ENCODE data around the gene USP28.
"Not testable (repeated sequence)": the region's sequence is repeated elsewhere in the genome, so short reads cannot be mapped to it uniquely, and the experiment has no call there.

Gene USP28, protein sequence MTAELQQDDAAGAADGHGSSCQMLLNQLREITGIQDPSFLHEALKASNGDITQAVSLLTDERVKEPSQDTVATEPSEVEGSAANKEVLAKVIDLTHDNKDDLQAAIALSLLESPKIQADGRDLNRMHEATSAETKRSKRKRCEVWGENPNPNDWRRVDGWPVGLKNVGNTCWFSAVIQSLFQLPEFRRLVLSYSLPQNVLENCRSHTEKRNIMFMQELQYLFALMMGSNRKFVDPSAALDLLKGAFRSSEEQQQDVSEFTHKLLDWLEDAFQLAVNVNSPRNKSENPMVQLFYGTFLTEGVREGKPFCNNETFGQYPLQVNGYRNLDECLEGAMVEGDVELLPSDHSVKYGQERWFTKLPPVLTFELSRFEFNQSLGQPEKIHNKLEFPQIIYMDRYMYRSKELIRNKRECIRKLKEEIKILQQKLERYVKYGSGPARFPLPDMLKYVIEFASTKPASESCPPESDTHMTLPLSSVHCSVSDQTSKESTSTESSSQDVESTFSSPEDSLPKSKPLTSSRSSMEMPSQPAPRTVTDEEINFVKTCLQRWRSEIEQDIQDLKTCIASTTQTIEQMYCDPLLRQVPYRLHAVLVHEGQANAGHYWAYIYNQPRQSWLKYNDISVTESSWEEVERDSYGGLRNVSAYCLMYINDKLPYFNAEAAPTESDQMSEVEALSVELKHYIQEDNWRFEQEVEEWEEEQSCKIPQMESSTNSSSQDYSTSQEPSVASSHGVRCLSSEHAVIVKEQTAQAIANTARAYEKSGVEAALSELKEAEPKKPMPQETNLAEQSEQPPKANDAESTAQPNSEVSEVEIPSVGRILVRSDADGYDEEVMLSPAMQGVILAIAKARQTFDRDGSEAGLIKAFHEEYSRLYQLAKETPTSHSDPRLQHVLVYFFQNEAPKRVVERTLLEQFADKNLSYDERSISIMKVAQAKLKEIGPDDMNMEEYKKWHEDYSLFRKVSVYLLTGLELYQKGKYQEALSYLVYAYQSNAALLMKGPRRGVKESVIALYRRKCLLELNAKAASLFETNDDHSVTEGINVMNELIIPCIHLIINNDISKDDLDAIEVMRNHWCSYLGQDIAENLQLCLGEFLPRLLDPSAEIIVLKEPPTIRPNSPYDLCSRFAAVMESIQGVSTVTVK

DNA sequence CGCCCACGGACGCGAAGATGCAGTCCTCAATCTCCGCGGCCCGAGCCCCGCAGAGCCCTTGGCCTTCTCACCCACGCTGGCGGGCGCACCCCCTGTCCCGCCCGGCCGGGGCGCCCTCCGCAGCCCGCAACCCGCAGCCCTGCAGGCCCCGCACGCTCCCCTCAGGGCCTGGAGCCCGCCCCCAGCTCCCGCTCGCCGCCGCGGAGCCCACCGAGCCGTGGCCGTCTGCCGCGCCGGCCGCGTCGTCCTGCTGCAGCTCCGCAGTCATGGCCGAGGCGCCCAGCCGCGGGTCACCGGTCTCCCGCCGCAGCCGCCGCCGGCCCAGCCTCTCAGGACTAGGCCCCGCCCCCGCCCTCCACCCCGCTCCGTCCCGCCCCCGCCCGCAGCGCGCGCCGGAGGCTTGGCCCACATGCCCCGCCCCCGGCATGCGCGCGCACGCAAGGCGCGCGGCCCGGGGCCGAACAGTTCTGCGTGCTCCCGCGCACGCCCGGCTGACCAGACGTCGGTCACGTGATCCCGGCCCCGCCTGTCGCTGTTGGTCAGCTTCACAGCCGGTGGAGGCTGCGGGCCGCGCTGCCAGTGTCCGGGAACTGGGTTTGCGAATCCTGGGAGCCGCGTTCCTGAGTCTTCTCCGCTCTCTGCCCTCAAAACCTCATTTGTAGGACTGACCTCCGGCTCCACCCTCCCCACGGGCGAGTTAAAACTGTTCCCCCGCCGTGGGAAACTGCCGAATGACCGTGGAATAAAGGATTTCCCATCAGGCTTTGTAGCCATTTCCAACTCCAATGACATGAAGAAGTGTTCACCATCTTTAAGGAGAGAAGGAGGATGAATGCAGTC, at the start of gene USP28:
TSS of gene USP28 (minus strand) at position 339 of the 840 bp plus-strand sequence. CDS start at position 268, 71 bp downstream.
- DNase-seq = peak; percentile 92

DNA sequence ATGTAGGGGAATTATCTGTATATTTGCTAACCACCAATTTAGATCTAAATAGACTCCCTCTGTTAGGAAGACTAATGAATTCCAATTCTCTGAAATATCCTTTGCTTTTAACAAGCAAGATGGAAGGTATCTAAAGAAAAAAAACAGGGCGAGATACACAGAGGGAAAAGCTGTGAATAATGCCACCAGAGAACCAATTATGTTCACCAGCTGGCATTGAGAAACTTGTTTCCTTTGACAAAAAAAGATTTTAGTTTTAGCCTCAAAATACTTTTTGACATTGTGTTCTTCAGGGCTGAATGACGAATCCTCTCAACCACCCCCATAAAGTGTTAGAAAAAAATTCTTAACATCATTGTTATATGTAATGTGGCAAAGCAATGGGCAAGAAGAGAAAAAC, 48.2 kb upstream of the USP28 start:
- no peak for DNase-seq

DNA sequence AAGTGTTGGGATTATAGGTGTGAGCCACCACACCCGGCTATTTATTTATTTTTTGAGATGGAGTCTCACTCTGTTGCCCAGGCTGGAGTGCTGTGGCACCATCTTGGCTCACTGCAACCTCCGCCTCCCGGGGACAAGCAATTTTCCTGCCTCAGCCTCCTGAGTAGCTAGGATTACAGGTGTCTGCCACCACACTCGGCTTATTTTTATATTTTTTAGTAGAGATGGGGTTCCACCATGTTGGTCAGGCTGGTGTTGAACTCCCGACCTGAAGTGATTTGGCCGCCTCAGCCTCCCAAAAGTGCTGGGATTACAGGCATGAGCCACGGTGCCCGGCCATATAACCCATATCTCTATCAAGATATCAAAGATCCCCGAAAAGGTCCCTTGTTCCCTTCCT, 36.1 kb upstream of the USP28 start:
- DNase-seq = not testable (repeated sequence)

DNA sequence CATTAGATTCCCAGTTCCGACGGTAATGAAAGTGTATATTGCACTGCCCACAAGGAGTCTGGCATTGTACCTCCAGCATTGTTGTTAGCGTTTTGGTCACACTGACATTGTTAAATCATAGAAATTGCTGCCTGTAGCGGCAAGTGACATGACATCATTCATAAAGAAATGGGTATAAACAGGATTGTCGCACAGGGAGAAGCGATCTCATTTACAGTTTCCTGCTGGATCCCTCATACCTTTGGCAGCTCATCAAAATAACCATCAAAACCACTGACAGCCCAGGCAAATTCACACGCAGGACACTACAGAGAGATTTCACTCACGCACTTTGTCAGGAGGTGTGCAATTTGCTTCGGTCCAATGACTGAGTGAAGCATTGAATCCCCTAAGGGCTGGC, 32.7 kb upstream of the USP28 start:
- no peak for DNase-seq

DNA sequence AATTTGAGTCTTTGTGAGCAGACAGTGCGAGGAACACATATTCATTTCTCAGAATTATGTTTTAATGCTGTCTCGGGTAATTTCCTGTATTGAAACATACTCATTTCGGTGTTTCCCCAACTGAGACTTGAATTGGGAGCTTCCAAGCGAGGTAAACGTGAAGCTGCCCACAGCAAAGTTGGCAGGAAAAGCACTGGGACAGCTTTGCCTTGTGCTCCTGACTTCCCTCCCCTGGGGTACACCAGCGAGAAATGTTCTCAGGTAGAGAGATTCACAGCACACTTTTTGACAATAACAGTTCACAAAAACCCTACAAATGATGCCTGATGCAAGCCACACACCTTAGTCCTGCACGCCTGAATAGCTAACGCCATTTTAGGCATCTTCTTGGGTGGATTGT, 32.3 kb upstream of the USP28 start:
- no peak for DNase-seq

DNA sequence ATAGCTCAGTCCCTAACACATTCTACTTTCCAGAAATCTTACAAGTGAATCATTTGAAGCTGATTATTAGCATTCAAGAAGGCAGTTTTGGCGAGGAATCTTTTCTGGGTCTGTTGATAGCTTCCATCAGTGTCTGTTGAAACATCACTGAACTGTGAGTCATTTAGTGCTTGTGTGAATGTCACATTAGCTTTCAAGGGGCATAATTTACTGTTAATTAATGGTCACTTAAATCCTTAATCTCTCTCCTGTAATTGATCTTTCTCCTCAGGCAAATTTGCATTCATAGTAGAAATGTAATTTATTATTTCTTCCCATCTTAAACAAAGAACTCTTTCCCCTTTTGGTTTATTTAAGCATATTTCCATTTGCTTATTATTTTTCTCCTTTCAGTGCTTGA, 31.8 kb upstream of the USP28 start:
- no peak for DNase-seq

DNA sequence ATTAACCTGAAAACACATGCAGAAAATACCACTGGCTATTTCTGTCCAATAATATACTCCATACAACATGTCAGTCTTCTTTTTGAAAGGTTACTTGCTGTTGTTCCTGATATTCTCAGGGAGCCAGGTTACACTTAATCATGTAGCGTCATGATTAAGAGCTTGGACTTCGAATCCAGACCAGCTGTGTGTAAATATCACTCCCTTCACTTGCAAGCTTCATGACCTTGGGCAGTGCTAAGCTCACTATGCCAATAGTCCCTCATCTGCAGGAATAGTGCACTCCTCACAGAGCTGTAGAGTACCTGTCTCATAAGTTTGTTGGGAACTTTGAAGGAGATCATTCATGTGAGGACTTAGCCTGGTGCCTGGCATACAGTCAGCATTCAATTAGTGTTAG, 31.1 kb upstream of the USP28 start:
- no peak for DNase-seq

DNA sequence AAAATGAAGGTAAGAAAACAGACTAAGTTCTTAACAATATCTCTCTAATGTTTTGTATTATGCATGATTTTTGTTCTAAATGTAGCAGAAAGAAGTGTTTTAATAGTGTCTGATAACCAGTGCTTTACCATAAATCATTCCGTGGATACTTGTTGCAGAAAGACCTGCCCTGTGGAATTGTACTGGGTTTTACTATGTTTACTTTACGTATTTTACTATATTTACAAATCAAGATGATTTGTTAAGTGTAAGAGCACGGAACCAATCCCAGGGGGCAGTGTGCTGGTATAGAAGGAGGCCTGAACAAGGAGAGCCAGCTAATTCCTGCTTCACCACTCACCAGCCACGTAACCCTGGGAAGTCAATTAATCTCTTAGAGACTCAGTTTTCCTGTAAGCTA, 30.7 kb upstream of the USP28 start:
- DNase-seq = no peak

DNA sequence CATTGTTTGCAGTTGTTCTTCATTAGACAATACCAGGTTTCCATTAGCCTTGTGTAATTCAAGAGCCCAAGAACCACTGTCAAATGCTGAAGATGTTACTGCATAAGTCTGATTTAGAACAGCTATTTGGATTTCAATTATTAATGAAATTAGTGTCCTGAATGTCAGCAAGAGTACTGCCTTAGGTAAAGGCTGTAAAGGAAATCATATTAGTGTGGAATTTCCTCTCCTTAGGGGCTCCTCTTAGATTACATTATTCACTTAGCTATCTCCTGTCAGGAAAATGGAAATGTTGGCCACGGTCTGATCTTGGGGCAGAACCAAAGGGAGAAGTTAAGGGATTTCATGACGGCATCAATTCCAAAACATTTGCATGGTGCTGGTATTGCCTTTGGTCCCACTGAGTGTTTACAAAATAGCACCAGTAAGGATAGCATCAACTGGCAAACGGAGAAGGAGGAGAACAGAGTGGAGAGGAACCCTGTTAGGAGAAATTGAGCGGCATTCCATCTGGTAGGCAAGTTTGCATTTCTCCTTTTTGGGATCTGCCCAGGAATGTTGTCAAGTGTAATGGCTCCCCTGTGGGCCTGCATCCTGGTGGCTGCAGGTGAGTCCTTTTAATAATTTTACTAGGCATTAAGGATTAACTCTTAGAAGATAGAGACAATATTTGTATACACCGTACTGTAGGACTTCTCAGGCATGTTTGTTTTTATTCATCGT, 29.2 kb upstream of the USP28 start, which contains the start of gene HTR3B:
TSS of gene HTR3B (plus strand) at position 418 of the 723 bp plus-strand sequence. CDS start at position 556, 138 bp downstream.
- no peak for DNase-seq

DNA sequence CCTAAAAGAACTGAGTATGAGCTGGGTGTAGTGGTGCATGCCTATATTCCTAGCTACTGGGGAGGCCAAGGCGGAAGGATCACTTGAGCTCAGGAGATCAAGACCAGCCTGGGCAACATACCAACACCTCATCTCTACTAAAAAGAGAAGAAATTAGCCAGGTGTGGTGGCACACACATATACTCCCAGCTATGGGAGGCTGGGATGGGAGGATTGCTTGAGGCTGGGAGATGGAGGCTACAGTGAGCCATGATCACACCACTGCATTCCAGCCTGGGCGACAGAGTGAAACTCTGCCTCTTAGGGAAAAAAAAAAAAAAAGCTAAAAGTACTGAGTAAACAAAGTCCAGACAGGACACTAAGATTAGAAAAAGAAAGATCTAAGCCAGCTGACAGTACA, 25.8 kb upstream of the USP28 start:
- DNase-seq = no peak

DNA sequence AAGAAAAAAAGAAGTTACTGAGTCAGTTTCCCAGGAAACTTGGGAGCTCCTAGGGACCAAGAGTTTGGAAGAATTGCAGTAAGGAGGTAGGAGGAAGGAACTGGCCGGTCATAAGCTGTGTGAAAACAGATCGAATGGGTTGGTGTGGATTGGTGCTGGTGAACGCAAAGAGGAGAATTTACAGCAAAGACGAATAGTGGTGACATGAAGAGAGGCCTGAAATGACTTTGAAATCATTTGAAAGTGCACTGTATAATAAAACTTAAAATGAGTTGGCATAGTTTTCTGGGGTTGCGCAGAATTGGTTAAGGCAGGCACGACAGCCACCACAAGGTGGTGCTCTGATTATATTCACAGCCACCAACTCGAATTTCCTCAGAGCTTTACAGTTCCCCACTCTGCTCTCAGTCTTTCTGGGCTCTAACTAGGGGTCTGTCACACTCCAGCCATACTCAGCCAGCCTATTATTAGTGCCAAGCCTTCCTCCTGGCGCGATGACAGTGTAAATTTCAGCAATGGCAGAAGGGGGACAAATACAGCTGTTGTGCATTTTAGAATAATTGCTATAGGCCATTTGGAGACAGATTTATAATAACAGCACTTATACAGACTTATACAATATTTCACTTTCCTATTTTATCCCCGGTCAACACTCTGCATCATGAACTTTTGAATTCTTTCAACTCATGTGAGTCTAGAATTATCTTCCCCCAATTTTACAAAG, 20.9 kb upstream of the USP28 start:
- no peak for DNase-seq

DNA sequence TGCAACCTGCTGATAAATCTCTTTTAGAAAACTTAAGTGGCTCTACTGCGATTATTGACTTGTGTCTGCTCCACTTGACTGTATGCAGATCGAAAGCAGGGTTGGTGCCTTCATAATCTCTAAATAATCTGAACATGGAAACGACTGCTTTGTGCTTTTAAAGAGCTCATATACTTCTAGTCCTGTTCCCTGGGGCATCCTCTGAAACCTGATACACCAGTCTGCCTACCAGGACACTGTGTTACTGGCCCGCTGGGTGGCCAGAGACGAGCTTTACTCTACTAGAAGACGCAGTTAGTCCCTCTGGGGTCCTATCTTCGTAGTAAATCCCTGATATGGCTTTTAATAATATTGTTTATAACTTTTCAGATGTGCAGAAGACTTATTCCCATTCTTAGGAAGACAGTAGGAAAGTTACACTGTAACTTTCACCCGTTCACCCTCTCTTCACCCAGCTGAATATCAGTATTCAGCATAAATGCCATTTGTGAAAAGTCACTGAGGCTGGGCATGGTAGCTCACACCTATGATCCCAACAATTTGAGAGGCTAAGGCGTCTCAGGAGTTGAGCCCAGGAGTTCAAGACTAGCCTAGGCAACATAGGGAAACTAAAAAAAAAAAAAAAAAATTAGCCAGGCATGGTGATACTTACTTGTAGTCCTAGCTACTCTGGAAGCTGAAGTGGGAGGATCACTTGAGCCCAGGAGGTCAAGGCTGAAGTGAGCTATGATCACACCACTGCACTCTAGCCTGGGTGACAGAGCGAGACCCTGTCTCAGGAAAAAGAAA, 20.2 kb upstream of the USP28 start:
- DNase-seq = no peak

DNA sequence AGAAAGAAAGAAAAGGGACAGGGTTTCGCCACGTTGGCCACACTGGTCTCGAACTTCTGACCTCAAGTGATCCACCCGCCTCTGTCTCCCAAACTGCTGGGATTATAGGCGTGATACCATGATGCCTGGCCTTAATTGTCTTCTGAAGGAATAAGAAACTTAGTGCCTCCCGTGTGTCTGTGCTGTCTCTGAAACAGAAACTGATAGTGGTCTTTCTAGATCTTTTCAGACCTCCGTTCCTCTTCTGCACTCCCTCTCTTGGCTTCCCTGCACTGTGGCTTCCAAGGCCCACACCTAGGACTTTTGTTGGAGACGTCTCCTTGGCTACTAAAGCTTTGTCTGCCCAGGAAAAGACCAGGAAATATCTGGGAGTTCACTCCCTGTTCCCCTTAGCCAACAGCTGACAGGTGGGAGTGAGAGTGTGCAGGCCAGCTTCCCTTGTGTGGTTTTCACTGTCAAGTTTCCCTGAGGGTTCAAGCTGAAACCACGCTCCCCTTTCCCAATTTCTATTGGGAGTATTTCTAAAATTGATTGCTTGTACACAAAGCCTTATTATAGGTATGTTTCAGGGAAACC, 19.1 kb upstream of the USP28 start:
- no peak for DNase-seq

DNA sequence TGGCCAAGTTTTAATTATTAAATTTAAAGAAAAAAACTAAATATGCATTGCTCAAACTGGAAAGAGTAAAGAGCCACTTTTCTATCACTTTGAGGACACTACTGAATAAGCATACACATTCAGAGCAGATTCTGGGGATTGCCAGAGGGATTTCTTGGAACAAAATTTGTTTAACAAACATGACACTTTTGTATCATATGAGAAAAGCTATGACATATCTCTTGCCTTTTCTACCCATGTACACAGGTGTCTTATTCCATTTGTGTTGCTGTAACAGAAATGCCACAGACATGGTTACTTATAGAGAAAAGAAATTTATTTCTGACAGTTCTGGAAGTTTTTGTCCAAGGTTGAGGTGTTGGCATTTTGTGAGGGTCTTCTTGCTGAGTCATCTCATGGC, 13.5 kb upstream of the USP28 start:
- DNase-seq = no peak

DNA sequence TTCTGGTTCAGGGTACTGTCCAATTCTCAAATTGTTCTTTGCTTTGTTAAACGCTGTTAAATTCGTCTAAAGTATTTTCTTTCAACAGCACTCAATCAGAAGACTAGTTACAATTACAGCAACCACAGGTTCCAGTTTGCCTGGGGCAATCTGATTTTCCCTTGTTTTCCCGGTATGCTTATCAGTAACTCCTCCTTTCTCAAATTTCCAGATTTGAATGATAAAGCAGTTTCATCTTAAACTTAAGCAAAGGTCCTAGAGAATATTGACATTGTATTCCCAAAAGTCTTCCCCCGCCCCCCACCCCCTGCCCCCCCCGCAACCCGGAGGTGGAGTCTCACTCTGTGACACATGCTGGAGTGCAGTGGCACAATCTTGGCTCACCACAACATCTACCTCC, 10.5 kb upstream of the USP28 start:
- DNase-seq = no peak

DNA sequence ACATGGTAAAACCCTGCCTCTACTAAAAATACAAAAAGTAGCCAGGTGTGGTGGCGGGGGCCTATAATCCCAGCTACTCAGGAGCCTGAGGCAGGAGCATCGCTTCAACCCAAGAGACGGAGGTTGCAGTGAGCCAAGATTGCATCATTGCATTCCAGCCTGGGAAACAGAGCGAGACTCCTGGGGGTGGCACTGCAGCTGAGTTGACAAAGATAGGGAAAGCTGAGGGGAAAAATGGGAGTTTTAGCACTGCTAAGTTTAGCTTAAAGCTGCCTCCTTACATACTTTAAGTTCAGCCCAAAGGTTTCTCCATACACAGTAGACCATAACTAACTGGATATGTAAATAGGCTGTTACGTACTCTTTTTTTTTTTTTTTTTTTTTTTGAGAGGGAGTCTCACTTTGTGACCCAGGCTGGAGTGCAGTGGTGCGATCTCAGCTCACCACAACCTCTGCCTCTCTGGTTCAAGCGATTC, 9.0 kb upstream of the USP28 start:
- DNase-seq = no peak

DNA sequence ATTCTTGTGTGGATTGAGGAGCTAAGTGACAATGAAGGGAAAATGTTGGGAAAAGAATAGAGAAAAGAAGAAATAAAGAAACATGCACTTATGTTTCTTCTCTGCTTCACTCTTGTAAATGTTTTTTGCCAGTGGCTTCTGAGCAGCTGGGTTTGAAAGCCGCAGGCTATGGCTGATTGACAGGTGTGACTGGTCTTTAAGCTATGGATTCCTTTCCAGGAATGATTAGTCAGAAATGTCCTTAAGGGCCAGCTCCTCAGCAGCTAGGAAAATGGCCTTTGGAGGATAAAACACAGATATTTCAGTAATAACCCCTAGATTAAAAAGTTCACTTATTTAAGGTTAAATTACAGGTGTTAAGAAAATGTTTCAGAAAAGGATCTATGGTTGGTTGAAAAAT, 6.5 kb upstream of the USP28 start:
- no peak for DNase-seq

DNA sequence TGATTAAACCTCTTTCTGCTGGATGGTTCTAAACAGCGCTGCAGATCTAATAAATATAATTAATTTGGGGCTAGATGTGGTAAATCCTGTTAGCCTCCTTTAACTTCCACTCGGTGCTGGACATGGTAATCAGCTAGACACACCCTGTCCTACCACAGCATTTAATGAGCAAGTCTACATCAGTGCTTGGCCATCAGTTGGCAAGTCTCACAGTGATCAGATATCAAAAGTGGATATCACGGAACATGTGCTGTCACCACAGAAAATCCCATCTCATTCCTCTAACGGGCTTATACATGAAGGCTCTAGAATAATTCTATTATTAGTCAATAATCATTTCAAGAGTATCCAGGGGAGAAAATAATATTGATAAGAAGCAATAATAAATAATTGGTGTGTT, 5.6 kb upstream of the USP28 start:
- no peak for DNase-seq

DNA sequence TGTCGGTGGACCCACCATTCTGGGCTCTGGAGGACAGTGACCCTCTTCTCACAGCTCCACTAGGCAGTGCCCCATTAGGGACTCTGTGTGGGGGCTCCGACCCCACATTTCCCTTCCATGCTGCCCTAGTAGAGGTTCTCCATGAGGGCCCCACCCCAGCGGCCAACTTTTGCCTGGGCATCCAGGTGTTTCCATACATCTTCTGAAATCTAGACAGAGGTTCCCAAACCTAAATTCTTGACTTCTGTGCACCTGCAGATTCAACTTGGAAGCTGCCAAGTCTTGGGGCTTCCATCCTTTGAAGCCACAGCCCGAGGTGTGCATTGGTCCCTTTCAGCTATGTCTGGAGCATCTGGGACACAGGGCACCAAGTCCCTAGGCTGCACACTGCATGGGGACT, 4.1 kb upstream of the USP28 start:
- not testable (repeated sequence) for DNase-seq

DNA sequence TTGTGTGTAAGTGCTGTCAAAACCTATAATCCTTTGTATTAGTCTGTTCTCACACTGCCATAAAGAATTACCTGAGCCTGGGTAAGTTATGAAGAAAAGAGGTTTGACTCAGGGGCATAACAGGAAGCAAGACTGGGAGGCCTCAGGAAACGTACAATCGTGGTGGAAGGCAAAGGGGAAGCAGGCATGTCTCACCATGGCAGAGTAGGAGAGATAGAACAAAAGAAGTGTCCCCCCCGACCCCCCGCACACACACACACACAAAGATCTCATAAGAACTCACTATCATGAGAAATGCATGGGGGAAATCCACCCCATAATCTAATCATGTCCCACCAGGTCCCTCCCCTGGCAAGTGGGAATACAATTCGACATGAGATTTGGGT, 2.3 kb upstream of the USP28 start:
- no peak for DNase-seq

Measured in activated CD8-positive, alpha-beta memory T cell treated with anti-CD3 and anti-CD28 coated beads for 24 hours (primary cell).